NT2/D1 (cell line): ENCODE results near the gene DIP2A.

Source experiments
- YY1 ChIP-seq: IDR thresholded peaks from 2 replicates; pipeline ENCODE4 v1.6.1; 2011; ENCODE audit not compliant: insufficient read length, insufficient read depth
- ZNF274 ChIP-seq: IDR thresholded peaks from 2 replicates; pipeline ENCODE4 v1.6.1; 2011; ENCODE audit warnings: mild to moderate bottlenecking, low read depth, low read length

GRCh38 chr21:46507562-46507961 lies 48.9 kb downstream of the DIP2A start:
- TF ChIP-seq ZNF274 (no peak), YY1 (no peak)
